CD14-positive monocyte (primary cell): ENCODE results near the gene GLI1. TPM values are rescaled to one million over a fixed set of nuclear protein-coding genes. Genes with fewer than 3 reads are reported as not detected.

Source experiments
- DNase-seq, 3 donors: peaks; one replicate each; pipeline ENCODE4 v3.0.0-alpha.2; 2011 to 2022
- H2AFZ ChIP-seq: 2 replicates; pipeline ENCODE4 v1.6.0; 2012; ENCODE audit warnings: mild to moderate bottlenecking, low read depth, low read length, inconsistent platforms; ENCODE audit not compliant: insufficient read depth, poor library complexity, severe bottlenecking
- H3K27ac ChIP-seq, 2 donors: 1 replicate in 1 of 2; 2 replicates in 1 of 2; pipeline ENCODE4 v1.5.1; 2012 to 2013; ENCODE audit warnings: low read length in 2 of 2, control low read depth in 1 of 2, inconsistent platforms in 1 of 2, low read depth in 1 of 2, mild to moderate bottlenecking in 1 of 2
- H3K27me3 ChIP-seq, 2 donors: one replicate each; pipeline versions ENCODE4 v1.6.0 to v1.6.1; 2011 to 2013; ENCODE audit warnings: low read length in 2 of 2; ENCODE audit not compliant: control insufficient read depth in 2 of 2, insufficient read depth in 2 of 2
- H3K36me3 ChIP-seq, 2 donors: replicated peaks in 1 of 2; 1 replicate in 1 of 2; 2 replicates in 1 of 2; pipeline versions ENCODE4 v1.5.1 to v1.6.1; 2012 to 2013; ENCODE audit warnings: low read length in 2 of 2, control low read depth in 1 of 2, inconsistent platforms in 1 of 2, mild to moderate bottlenecking in 1 of 2; ENCODE audit not compliant: insufficient read depth in 2 of 2, control insufficient read depth in 1 of 2
- H3K4me1 ChIP-seq, 2 donors: 1 replicate in 1 of 2; 2 replicates in 1 of 2; pipeline versions ENCODE4 v1.5.1 to v1.6.1; 2012 to 2013; ENCODE audit warnings: low read length in 2 of 2, control low read depth in 1 of 2, inconsistent platforms in 1 of 2, mild to moderate bottlenecking in 1 of 2, moderate library complexity in 1 of 2; ENCODE audit not compliant: insufficient read depth in 2 of 2, control insufficient read depth in 1 of 2
- H3K4me2 ChIP-seq: replicated peaks from 2 replicates; pipeline ENCODE3; 2012; ENCODE audit warnings: low read length, moderate library complexity, mild to moderate bottlenecking; ENCODE audit not compliant: poor library complexity, severe bottlenecking; ENCODE audit errors: extremely low read depth
- H3K4me3 ChIP-seq, 3 experiments: fragments of 200-600 bp in 1 of 3; sonication (generic) in 1 of 3; replicated peaks in 1 of 3; 1 replicate in 2 of 3; 2 replicates in 1 of 3; pipeline ENCODE4 v1.5.1; 2011 to 2013; ENCODE audit warnings: low read length in 3 of 3, mild to moderate bottlenecking in 3 of 3, control low read depth in 2 of 3, low read depth in 2 of 3, inconsistent platforms in 1 of 3, moderate library complexity in 1 of 3
- H3K79me2 ChIP-seq: 2 replicates; pipeline ENCODE4 v1.6.0; 2012; ENCODE audit warnings: mild to moderate bottlenecking, control low read depth, inconsistent platforms, low read length, moderate library complexity; ENCODE audit not compliant: insufficient read depth
- H3K9ac ChIP-seq: 2 replicates; pipeline ENCODE4 v1.6.0; 2017; ENCODE audit warnings: low read length, mild to moderate bottlenecking; ENCODE audit not compliant: insufficient read depth, poor library complexity, severe bottlenecking
- H3K9me3 ChIP-seq, 2 donors: replicated peaks in 1 of 2; 1 replicate in 1 of 2; 2 replicates in 1 of 2; pipeline versions ENCODE4 v1.5.1 to v1.6.1; 2012 to 2013; ENCODE audit warnings: low read length in 2 of 2, control low read depth in 1 of 2; ENCODE audit not compliant: control insufficient read depth in 1 of 2, insufficient read depth in 1 of 2
- H4K20me1 ChIP-seq: 2 replicates; pipeline ENCODE4 v1.6.0; 2012; ENCODE audit warnings: mild to moderate bottlenecking, low read length, control low read depth, moderate library complexity; ENCODE audit not compliant: insufficient read depth
- H3K27ac Mint-ChIP-seq, 7 donors: one replicate each; pipeline ENCODE4 v1.8.0; 2020; ENCODE audit warnings: mild to moderate bottlenecking in 7 of 7, mixed read lengths in 7 of 7, moderate library complexity in 6 of 7, inconsistent platforms in 2 of 7
- H3K27me3 Mint-ChIP-seq, 3 donors: one replicate each; pipeline ENCODE4 v1.8.0; 2021 to 2022; ENCODE audit warnings: low read depth in 3 of 3, mild to moderate bottlenecking in 3 of 3, mixed read lengths in 3 of 3, moderate library complexity in 3 of 3, inconsistent platforms in 1 of 3
- H3K36me3 Mint-ChIP-seq, 2 donors: one replicate each; pipeline ENCODE4 v1.8.0; 2020; ENCODE audit warnings: mixed read lengths in 2 of 2, inconsistent platforms in 1 of 2, mild to moderate bottlenecking in 1 of 2
- H3K4me1 Mint-ChIP-seq: one replicate; pipeline ENCODE4 v1.8.0; 2020; ENCODE audit warnings: mild to moderate bottlenecking, mixed read lengths
- H3K4me3 Mint-ChIP-seq, 2 donors: one replicate each; pipeline ENCODE4 v1.8.0; 2020; ENCODE audit warnings: mild to moderate bottlenecking in 2 of 2, mixed read lengths in 2 of 2, moderate library complexity in 1 of 2
- H3K9me3 Mint-ChIP-seq, 7 donors: one replicate each; pipeline ENCODE4 v1.8.0; 2020 to 2022; ENCODE audit warnings: mixed read lengths in 7 of 7, mild to moderate bottlenecking in 6 of 7, moderate library complexity in 6 of 7, inconsistent platforms in 2 of 7
- WGBS: methylation state at CpG from one replicate; pipeline ENCODE4 v1.1.5; 2013; ENCODE audit warnings: missing lambda C conversion rate; ENCODE audit not compliant: insufficient coverage; 5-methylcytosine and 5-hydroxymethylcytosine counted together
- intact Hi-C, 2 donors: fragments of 100-400 bp; cut with micrococcal nuclease; formaldehyde crosslinking; loops; one replicate each; pipeline versions ENCODE4 v1.15.0 to v1.15.1; 2023
- polyA plus RNA-seq, 3 donors: library from polyadenylated mRNA; depleted of rRNA in 1 of 3; unstranded in 2 of 3; stranded (reverse) in 1 of 3; fragments of 300-500 nt in 2 of 3; fragments of >200 nt in 1 of 3; fragmentation: Illumina TruSeq in 2 of 3; gene quantifications; 1 replicate in 2 of 3; 2 replicates in 1 of 3; pipeline ENCODE4 v1.2.3, GENCODE V29; 2012 to 2021
- TF ChIP-seq, protein P1 (sequence below): fragments of 200-600 bp; IDR thresholded peaks from one replicate; pipeline ENCODE4 v1.8.0; 2022; ENCODE audit warnings: antibody characterized with exemption, mild to moderate bottlenecking

Gene GLI1
- polyA plus RNA-seq, 3 donors = 0.05 TPM; not detected in 2

DNA sequence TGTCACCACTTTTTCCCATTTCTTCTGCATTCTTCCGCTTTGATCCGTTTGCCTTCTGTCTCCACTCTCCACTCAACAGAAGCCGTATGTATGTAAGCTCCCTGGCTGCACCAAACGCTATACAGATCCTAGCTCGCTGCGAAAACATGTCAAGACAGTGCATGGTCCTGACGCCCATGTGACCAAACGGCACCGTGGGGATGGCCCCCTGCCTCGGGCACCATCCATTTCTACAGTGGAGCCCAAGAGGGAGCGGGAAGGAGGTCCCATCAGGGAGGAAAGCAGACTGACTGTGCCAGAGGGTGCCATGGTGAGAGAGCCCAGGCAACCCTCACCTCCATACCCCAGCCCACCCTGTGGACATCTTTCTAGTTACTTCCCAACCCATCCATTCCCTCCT, 8.3 kb downstream of the GLI1 start:
- Mint-ChIP-seq H3K27me3 (peaks cover 19 to 23% (median 20%) of the 10 kb centered on the region in 3 donors), H3K27ac (peak overlapping the region in 3 of 7 donors; percentile 7 to 74 (median 50)), H3K4me3 (no peak overlapping the region), H3K4me1 (peaks cover 50% of the 10 kb centered on the region), H3K36me3 (peaks cover 46 to 60% of the 10 kb centered on the region in 2 donors), H3K9me3 (peaks cover 0 to 4% (median 0%) of the 10 kb centered on the region in 7 donors)
- Histone ChIP-seq H3K9me3 (no peaks in the 10 kb centered on the region), H4K20me1 (peaks cover 71% of the 10 kb centered on the region), H3K4me1 (peaks cover 26 to 40% of the 10 kb centered on the region in 2 donors), H3K9ac (no peak overlapping the region), H3K27ac (no peak overlapping the region), H2AFZ (no peak overlapping the region), H3K4me3 (no peak overlapping the region), H3K79me2 (peaks cover 12% of the 10 kb centered on the region), H3K27me3 (peaks cover 0 to 6% of the 10 kb centered on the region in 2 donors), H3K36me3 (peaks cover 40 to 59% of the 10 kb centered on the region in 2 donors), H3K4me2 (no peak overlapping the region)
- WGBS = 96% methylated on average over 9 of the region's 11 CpGs
- DNase-seq = no peak
- TF ChIP-seq, protein P1, sequence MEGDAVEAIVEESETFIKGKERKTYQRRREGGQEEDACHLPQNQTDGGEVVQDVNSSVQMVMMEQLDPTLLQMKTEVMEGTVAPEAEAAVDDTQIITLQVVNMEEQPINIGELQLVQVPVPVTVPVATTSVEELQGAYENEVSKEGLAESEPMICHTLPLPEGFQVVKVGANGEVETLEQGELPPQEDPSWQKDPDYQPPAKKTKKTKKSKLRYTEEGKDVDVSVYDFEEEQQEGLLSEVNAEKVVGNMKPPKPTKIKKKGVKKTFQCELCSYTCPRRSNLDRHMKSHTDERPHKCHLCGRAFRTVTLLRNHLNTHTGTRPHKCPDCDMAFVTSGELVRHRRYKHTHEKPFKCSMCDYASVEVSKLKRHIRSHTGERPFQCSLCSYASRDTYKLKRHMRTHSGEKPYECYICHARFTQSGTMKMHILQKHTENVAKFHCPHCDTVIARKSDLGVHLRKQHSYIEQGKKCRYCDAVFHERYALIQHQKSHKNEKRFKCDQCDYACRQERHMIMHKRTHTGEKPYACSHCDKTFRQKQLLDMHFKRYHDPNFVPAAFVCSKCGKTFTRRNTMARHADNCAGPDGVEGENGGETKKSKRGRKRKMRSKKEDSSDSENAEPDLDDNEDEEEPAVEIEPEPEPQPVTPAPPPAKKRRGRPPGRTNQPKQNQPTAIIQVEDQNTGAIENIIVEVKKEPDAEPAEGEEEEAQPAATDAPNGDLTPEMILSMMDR = no peak
- intact Hi-C loops = no loop called here

DNA sequence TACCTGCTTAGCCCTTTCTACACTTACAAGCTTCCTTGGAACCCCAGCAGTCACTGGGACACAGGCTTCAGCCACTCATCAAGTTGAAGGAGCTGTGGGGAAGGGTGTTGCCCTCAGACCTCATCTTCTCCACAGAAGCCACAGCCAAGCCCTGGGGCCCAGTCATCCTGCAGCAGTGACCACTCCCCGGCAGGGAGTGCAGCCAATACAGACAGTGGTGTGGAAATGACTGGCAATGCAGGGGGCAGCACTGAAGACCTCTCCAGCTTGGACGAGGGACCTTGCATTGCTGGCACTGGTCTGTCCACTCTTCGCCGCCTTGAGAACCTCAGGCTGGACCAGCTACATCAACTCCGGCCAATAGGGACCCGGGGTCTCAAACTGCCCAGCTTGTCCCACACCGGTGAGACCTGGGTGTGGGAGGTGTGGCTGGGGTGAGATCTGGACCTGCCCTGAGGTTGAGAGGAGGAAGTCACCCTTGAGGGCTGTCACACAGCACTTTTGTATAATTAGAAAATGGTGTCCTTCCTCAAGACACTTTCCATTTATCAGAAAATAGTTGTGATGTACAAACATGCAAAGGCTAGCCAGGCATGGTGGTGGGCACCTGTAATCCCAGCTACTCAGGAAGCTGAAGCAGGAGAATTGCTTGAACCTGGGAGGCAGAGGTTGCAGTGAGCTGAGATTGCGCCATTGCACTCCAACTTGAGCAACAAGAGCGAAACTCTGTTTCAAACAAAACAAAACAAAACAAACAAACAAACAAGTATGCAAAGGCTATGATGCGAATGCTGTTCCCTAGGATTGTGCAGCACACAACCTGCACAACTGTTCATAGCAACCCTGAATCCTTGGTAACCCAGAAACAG, 9.9 kb downstream of the GLI1 start:
- peak overlapping the region in 3 of 7 donors; percentile 26 to 76 (median 41) for H3K27ac Mint-ChIP-seq
- Histone ChIP-seq H3K4me3 (no peak overlapping the region), H3K27ac (no peak overlapping the region), H2AFZ (no peak overlapping the region), H3K27me3 (peaks cover 0 to 4% of the 10 kb centered on the region in 2 donors), H3K4me2 (no peak overlapping the region), H3K9me3 (no peaks in the 10 kb centered on the region), H3K4me1 (peaks cover 32 to 51% of the 10 kb centered on the region in 2 donors), H3K79me2 (peaks cover 25% of the 10 kb centered on the region), H3K9ac (no peak overlapping the region), H4K20me1 (peaks cover 87% of the 10 kb centered on the region), H3K36me3 (peaks cover 53 to 74% of the 10 kb centered on the region in 2 donors)
- H3K27me3 Mint-ChIP-seq = peaks cover 6 to 9% (median 6%) of the 10 kb centered on the region in 3 donors
- peaks cover 54% of the 10 kb centered on the region for H3K4me1 Mint-ChIP-seq
- H3K36me3 Mint-ChIP-seq = peaks cover 60 to 76% of the 10 kb centered on the region in 2 donors
- 79% methylated on average over 5 of the region's 10 CpGs for WGBS
- TF ChIP-seq, protein P1 = no peak
- intact Hi-C loops = loop anchor here in 1 of 2 donors (10.0 kb wide), 2 partner anchors 75 to 155 kb away; partner anchors contain the start of gene DCTN2
- H3K4me3 Mint-ChIP-seq = no peak overlapping the region
- peaks cover 0 to 4% (median 0%) of the 10 kb centered on the region in 7 donors for H3K9me3 Mint-ChIP-seq
- no peak for DNase-seq
